Erythroblast (primary cell): ENCODE results near the gene CXXC5.

Experiments
- DNase-seq, 2 experiments: peaks; one replicate each; lab custom pipeline; 2025; lab: John Stamatoyannopoulos, UW
- GATA1 ChIP-seq: IDR thresholded peaks from 2 replicates; pipeline ENCODE4 v1.6.1; 2011; ENCODE audit warnings: low read depth, mild to moderate bottlenecking, control low read depth, low read length, moderate library complexity
- POLR2A ChIP-seq: IDR thresholded peaks from 2 replicates; pipeline ENCODE4 v1.6.1; 2011; ENCODE audit warnings: mild to moderate bottlenecking, low read length

CXXC5 gene

GRCh38 chr5:139681466-139681865, 33.3 kb downstream of the CXXC5 start:
- TF ChIP-seq POLR2A, result no peak
- no peak for TF ChIP-seq GATA1
- no peak for DNase-seq

- TF ChIP-seq POLR2A (no peak), GATA1 (no peak)
- DNase-seq, result no peak
Measured at GRCh38 chr5:139682016-139682975, 34.1 kb downstream of the CXXC5 start.

DNA sequence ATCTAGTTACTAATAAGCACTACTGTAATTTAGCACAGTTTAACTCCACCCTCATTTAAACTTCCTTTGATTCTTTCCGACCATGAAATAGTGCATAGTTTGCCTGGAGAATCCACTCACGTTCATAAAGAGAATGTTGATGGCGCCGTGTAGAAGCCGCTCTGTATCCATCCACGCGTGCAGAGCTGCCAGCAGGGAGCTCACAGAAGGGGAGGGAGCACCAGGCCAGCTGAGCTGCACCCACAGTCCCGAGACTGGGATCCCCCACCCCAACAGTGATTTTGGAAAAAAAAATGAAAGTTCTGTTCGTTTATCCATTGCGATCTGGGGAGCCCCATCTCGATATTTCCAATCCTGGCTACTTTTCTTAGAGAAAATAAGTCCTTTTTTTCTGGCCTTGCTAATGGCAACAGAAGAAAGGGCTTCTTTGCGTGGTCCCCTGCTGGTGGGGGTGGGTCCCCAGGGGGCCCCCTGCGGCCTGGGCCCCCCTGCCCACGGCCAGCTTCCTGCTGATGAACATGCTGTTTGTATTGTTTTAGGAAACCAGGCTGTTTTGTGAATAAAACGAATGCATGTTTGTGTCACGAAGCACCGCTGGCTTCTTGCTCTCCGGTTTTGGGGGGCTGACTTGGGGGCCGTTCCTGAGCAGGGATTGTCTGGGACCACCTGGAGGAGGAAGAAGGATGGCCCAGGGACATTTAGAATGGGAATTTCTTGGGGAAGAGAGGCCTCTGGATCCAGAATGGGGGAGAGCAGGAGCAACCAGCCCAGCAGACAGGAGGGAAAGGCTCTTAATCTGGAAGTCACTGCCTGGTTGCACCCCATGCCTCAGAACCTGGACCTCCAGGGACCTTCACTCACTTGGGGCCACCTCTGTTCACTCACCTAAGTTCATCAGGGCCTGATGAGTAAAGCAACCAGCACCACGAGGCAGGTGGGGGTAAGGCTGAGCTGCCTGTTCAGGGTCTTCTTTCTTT, 35.4 kb downstream of the CXXC5 start:
- no peak for DNase-seq

DNA sequence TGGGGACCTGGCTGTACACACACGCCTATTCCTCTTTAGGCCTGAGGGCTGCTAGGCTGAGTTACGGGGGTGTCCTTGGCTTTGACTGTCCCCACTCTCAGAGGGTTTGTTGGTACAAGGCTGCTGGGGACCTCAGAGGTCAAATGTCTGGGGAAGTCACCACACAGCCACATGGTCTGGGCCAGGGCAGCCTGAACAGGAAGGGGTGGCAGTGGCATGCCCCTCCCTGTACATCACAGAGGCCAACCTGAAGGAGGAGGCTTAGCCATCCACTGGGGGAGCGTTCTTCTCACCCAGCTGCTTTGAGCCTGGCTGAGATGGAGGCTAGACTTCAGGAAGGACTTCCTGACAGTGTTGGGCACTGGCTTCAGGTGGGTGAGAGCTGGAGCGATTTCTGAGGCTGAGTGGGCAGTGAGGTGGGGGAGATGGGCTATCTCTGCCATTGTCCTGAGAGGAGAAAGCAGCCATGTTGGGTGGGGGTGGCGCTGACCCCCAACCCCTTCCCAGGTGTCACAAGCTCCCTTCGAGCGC, 36.3 kb downstream of the CXXC5 start:
- no peak for DNase-seq
- TF ChIP-seq GATA1, result no peak
- no peak for TF ChIP-seq POLR2A

More for the DNA sequence above, 35.4 kb downstream of the CXXC5 start:
- TF ChIP-seq GATA1, result no peak
- no peak for TF ChIP-seq POLR2A

DNA sequence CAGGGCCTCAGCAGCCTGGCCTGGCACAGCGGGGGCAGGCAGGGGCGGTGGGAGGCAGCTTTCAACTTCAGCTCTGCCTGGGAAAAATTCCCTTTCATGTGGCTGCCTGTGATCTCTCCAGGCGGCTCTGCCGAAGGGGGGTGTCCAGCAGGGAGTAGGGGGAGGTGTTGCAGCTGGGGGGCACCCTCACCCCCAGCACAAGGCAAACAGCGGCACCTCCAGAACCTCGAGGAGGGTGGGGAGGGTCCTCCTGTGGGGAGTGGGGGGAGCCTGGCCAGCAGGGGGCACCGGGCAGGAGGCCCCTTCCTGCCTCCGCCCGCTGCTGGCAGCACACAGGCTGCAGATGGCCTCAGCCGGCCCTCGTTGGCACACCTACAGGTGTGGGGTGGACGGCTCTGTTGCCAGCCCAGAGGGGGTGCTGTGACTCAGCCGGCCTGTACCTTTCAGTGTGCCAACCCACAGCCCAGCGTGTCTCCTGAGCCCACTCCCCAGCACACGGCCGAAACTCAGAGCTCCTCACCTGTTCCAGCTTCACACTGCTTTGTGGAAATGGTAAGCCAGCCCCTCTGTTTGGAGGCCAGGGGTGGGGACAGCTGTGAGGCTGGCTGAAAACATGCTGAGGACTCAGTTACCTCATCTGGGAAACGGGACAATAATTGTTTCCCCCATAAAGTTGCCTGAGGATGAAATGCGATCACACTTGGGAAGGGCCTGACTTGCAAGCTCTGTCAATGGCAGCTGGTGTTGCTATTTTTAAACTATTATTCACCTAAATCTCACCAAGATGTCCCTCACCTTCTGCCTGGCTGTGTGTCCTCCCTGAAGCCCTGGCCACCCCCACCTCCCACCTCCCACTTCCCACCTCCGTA, 37.0 kb downstream of the CXXC5 start:
- TF ChIP-seq GATA1 (no peak), POLR2A (no peak)
- no peak for DNase-seq

- no peak for DNase-seq
- no peak for TF ChIP-seq POLR2A
- no peak for TF ChIP-seq GATA1
Measured at GRCh38 chr5:139685886-139686285, 37.7 kb downstream of the CXXC5 start.

GRCh38 chr5:139686356-139686705, 38.2 kb downstream of the CXXC5 start:
- no peak for DNase-seq
- TF ChIP-seq POLR2A (no peak), GATA1 (no peak)

GRCh38 chr5:139686706-139687441, 38.7 kb downstream of the CXXC5 start:
- TF ChIP-seq GATA1, result no peak
- TF ChIP-seq POLR2A, result no peak
- no peak for DNase-seq

DNA sequence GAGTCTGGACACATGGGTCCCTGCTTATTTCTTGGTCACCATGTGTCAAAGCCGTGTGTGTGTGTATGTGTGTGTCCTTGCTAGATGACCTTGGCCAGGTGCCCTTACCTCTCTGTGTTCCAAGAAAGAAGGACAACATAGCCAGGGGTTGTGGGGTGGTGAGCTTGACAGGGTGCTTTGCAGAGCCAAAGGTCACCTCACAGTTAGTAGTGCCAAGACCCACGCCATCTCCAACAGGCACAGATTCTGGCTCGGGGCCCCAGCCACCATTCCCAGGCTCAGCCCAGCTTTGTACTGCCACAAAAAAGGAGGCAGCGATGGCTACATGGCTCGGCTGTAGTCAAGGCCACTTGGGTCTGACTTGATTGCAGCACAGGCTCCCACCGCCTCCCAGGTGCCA, 39.5 kb downstream of the CXXC5 start:
- no peak for TF ChIP-seq GATA1
- TF ChIP-seq POLR2A, result no peak
- no peak for DNase-seq

GRCh38 chr5:139688088-139688702, 40.0 kb downstream of the CXXC5 start:
- TF ChIP-seq POLR2A (no peak), GATA1 (no peak)
- DNase-seq, result no peak

GRCh38 chr5:139688751-139689372, 40.7 kb downstream of the CXXC5 start:
- TF ChIP-seq GATA1 (no peak), POLR2A (no peak)

More at GRCh38 chr5:139688751-139689372, 40.7 kb downstream of the CXXC5 start:
- no peak for DNase-seq
